H1 (cell line): ENCODE data around the gene PLAC1. TPM values are rescaled to one million over a fixed set of nuclear protein-coding genes. Genes with fewer than 3 reads are reported as not detected.

ENCODE experiments used
- CTCF ChIA-PET: fragments of 300-600 bp; sonication (Branson Sonifier 250); formaldehyde crosslinking; loops from one replicate; lab custom pipeline; 2021; ENCODE audit not compliant: partially characterized antibody; lab: Charles Lee
- POLR2A ChIA-PET: fragments of 300-600 bp; sonication (Branson Sonifier 250); formaldehyde crosslinking; loops from one replicate; lab custom pipeline; 2021; ENCODE audit warnings: inconsistent platforms; ENCODE audit not compliant: partially characterized antibody; lab: Charles Lee
- DNase-seq, 2 experiments: peaks; one replicate each; pipeline versions ENCODE4 v3.0.0 to v3.0.0-alpha.2; 2010 to 2022; ENCODE audit warnings: low spot score in 2 of 2, low read depth in 1 of 2, mixed read lengths in 1 of 2
- FAIRE-seq: peaks from 2 replicates; lab custom pipeline; 2011; peaks lifted over from hg19 to GRCh38; lab: Jason Lieb, UNC
- H2AFZ ChIP-seq: 2 replicates; pipeline ENCODE4 v1.8.1; 2012; ENCODE audit warnings: low read length, inconsistent platforms
- H2AK5ac ChIP-seq: 2 replicates; pipeline ENCODE4 v1.6.1; 2013; ENCODE audit warnings: low read depth, low read length
- H2BK120ac ChIP-seq: replicated peaks from 2 replicates; pipeline ENCODE3; 2013; ENCODE audit warnings: low read depth, low read length, inconsistent platforms
- H2BK12ac ChIP-seq: 2 replicates; pipeline ENCODE4 v1.6.1; 2013; ENCODE audit warnings: low read depth, low read length
- H2BK15ac ChIP-seq: 2 replicates; pipeline ENCODE4 v1.6.1; 2013; ENCODE audit warnings: low read length
- H2BK20ac ChIP-seq: 2 replicates; pipeline ENCODE4 v1.6.1; 2013; ENCODE audit warnings: low read length
- H2BK5ac ChIP-seq: 2 replicates; pipeline ENCODE4 v1.6.1; 2013; ENCODE audit warnings: low read depth, low read length
- H3K14ac ChIP-seq: 2 replicates; pipeline ENCODE4 v1.6.1; 2013; ENCODE audit warnings: inconsistent platforms; ENCODE audit not compliant: insufficient read length
- H3K18ac ChIP-seq: 2 replicates; pipeline ENCODE4 v1.6.1; 2013; ENCODE audit warnings: low read length; ENCODE audit errors: extremely low read depth
- H3K23ac ChIP-seq: 2 replicates; pipeline ENCODE4 v1.6.1; 2013; ENCODE audit warnings: inconsistent platforms; ENCODE audit not compliant: insufficient read length
- H3K23me2 ChIP-seq: 2 replicates; pipeline ENCODE4 v1.6.1; 2013; ENCODE audit warnings: low read depth, low read length
- H3K27ac ChIP-seq: 2 replicates; pipeline ENCODE4 v1.6.1; 2011; ENCODE audit warnings: low read depth, low read length, inconsistent platforms
- H3K27me3 ChIP-seq, 4 experiments: replicated peaks in 1 of 4; 1 replicate in 1 of 4; 2 replicates in 3 of 4; pipeline versions ENCODE4 v1.6.1 to v1.8.1; 2011 to 2013; ENCODE audit warnings: low read length in 3 of 4, mild to moderate bottlenecking in 3 of 4, inconsistent platforms in 2 of 4, mixed read lengths in 2 of 4, moderate library complexity in 1 of 4; ENCODE audit not compliant: control insufficient read depth in 3 of 4, insufficient read depth in 3 of 4; ENCODE audit errors: extremely low read depth in 1 of 4
- H3K36me3 ChIP-seq, 4 experiments: 2 replicates each; pipeline versions ENCODE4 v1.6.1 to v1.8.1; 2011 to 2013; ENCODE audit warnings: mild to moderate bottlenecking in 4 of 4, low read length in 3 of 4, moderate library complexity in 2 of 4, control low read depth in 1 of 4, inconsistent platforms in 1 of 4; ENCODE audit not compliant: insufficient read depth in 4 of 4, control insufficient read depth in 2 of 4
- H3K4ac ChIP-seq: replicated peaks from 2 replicates; pipeline ENCODE3; 2013; ENCODE audit warnings: low read length, low read depth, mixed read lengths, inconsistent platforms; ENCODE audit not compliant: insufficient read length
- H3K4me1 ChIP-seq, 4 experiments: replicated peaks in 1 of 4; 1 replicate in 1 of 4; 2 replicates in 3 of 4; pipeline versions ENCODE4 v1.6.1 to v1.8.1; 2011 to 2013; ENCODE audit warnings: low read length in 3 of 4, inconsistent platforms in 2 of 4, mixed read lengths in 1 of 4; ENCODE audit not compliant: insufficient read depth in 4 of 4, control insufficient read depth in 3 of 4
- H3K4me2 ChIP-seq, 2 experiments: 2 replicates each; pipeline versions ENCODE4 v1.6.1 to v1.8.1; 2011 to 2013; ENCODE audit warnings: low read depth in 2 of 2, low read length in 2 of 2, control low read depth in 1 of 2, inconsistent platforms in 1 of 2, mild to moderate bottlenecking in 1 of 2; ENCODE audit not compliant: insufficient read depth in 1 of 2
- H3K4me3 ChIP-seq, 4 experiments: fragments of 200-600, 300-600 bp in 1 of 4; sonication (generic), shearing (Covaris generic), sonication (Bioruptor Twin) in 1 of 4; 2 replicates each; pipeline versions ENCODE4 v1.5.1 to v1.8.1; 2011 to 2016; ENCODE audit warnings: low read length in 4 of 4, low read depth in 3 of 4, control low read depth in 2 of 4, inconsistent platforms in 2 of 4, mild to moderate bottlenecking in 2 of 4, mixed read lengths in 1 of 4, moderate library complexity in 1 of 4; ENCODE audit not compliant: insufficient read depth in 2 of 4; ENCODE audit errors: extremely low read depth in 1 of 4
- H3K56ac ChIP-seq: replicated peaks from 2 replicates; pipeline ENCODE3; 2013; ENCODE audit warnings: low read depth, mild to moderate bottlenecking, mixed read lengths, low read length, inconsistent platforms; ENCODE audit not compliant: insufficient read length
- H3K79me1 ChIP-seq: 2 replicates; pipeline ENCODE4 v1.6.1; 2013; ENCODE audit warnings: low read depth, low read length, control low read depth
- H3K79me2 ChIP-seq, 2 experiments: 2 replicates each; pipeline versions ENCODE4 v1.6.1 to v1.8.1; 2012 to 2013; ENCODE audit warnings: low read length in 2 of 2, mild to moderate bottlenecking in 2 of 2, inconsistent platforms in 1 of 2; ENCODE audit not compliant: insufficient read depth in 2 of 2, control insufficient read depth in 1 of 2
- H3K9ac ChIP-seq, 4 experiments: replicated peaks in 1 of 4; 1 replicate in 1 of 4; 2 replicates in 3 of 4; pipeline versions ENCODE4 v1.6.1 to v1.8.1; 2011 to 2013; ENCODE audit warnings: low read depth in 3 of 4, low read length in 3 of 4, control low read depth in 2 of 4, mild to moderate bottlenecking in 2 of 4, moderate library complexity in 2 of 4, inconsistent platforms in 1 of 4; ENCODE audit errors: extremely low read depth in 1 of 4
- H3K9me3 ChIP-seq, 2 experiments: 2 replicates each; pipeline versions ENCODE4 v1.6.1 to v1.8.1; 2012 to 2013; ENCODE audit warnings: mild to moderate bottlenecking in 2 of 2, moderate library complexity in 2 of 2, control low read depth in 1 of 2, inconsistent platforms in 1 of 2, low read depth in 1 of 2, low read length in 1 of 2, mixed read lengths in 1 of 2; ENCODE audit not compliant: insufficient read depth in 2 of 2
- H4K20me1 ChIP-seq, 2 experiments: replicated peaks in 1 of 2; 2 replicates each; pipeline versions ENCODE3 to v1.8.1; 2011 to 2013; ENCODE audit warnings: inconsistent platforms in 2 of 2, low read length in 2 of 2, mild to moderate bottlenecking in 1 of 2; ENCODE audit not compliant: insufficient read depth in 2 of 2, control insufficient read depth in 1 of 2
- H4K5ac ChIP-seq: 2 replicates; pipeline ENCODE4 v1.6.1; 2013; ENCODE audit warnings: low read length, low read depth, mixed read lengths, inconsistent platforms; ENCODE audit not compliant: insufficient read length
- H4K8ac ChIP-seq: 2 replicates; pipeline ENCODE4 v1.8.0; 2013; ENCODE audit warnings: mild to moderate bottlenecking, moderate library complexity, low read length, inconsistent platforms; ENCODE audit not compliant: insufficient read depth; ENCODE audit errors: extremely low read depth
- H4K91ac ChIP-seq: replicated peaks from 2 replicates; pipeline ENCODE3; 2013; ENCODE audit warnings: low read length, mixed read lengths, inconsistent platforms; ENCODE audit not compliant: insufficient read length
- ATF3 ChIP-seq: IDR thresholded peaks from 2 replicates; pipeline ENCODE4 v1.6.1; 2011; ENCODE audit warnings: low read depth, mild to moderate bottlenecking, low read length; ENCODE audit not compliant: insufficient read depth
- BCL11A ChIP-seq, 2 experiments: IDR thresholded peaks; one replicate each; pipeline ENCODE4 v1.6.1; 2011; ENCODE audit warnings: low read depth in 2 of 2, low read length in 2 of 2, mild to moderate bottlenecking in 2 of 2
- CBX8 ChIP-seq: fragments of 300-800, 300-1000 bp; sonication (generic); IDR thresholded peaks from 2 replicates; pipeline ENCODE4 v1.7.1; 2016; ENCODE audit warnings: low read depth, low read length, borderline replicate concordance
- CREB1 ChIP-seq: IDR thresholded peaks from 2 replicates; pipeline ENCODE4 v1.6.1; 2012; ENCODE audit warnings: inconsistent platforms
- JUND ChIP-seq: IDR thresholded peaks from 2 replicates; pipeline ENCODE4 v1.6.1; 2011; ENCODE audit warnings: mild to moderate bottlenecking, improper control_type of control experiment, low read length
- MAFK ChIP-seq: IDR thresholded peaks from 2 replicates; pipeline ENCODE4 v1.6.1; 2012; ENCODE audit warnings: low read depth, mild to moderate bottlenecking, improper control_type of control experiment, low read length
- POLR2A ChIP-seq, 2 experiments: IDR thresholded peaks; 1 replicate in 1 of 2; 2 replicates in 1 of 2; pipeline ENCODE4 v1.6.1; 2011; ENCODE audit warnings: low read depth in 2 of 2, low read length in 2 of 2, mild to moderate bottlenecking in 2 of 2; ENCODE audit errors: control extremely low read depth in 1 of 2
- SAP30 ChIP-seq: fragments of 300-600 bp; sonication (generic); IDR thresholded peaks from 2 replicates; pipeline ENCODE4 v1.7.1; 2012; ENCODE audit warnings: low read length, moderate library complexity, mild to moderate bottlenecking, inconsistent platforms; ENCODE audit not compliant: insufficient read depth, insufficient replicate concordance
- SIX5 ChIP-seq: IDR thresholded peaks from 2 replicates; pipeline ENCODE4 v1.6.1; 2011; ENCODE audit warnings: mild to moderate bottlenecking, low read depth, low read length
- SUZ12 ChIP-seq: fragments of 200-600 bp; sonication (generic); IDR thresholded peaks from 2 replicates; pipeline ENCODE4 v1.6.1; 2012; ENCODE audit warnings: mild to moderate bottlenecking, inconsistent platforms, low read length, moderate library complexity, mixed read lengths
- USF2 ChIP-seq: IDR thresholded peaks from 2 replicates; pipeline ENCODE4 v1.6.1; 2011; ENCODE audit warnings: low read length, improper control_type of control experiment
- WGBS, 2 experiments: shearing (Covaris generic) in 1 of 2; methylation state at CpG; one replicate each; pipeline versions ENCODE4 v1.1.6 to v1.1.7; 2013 to 2015; ENCODE audit warnings: low lambda C conversion rate in 2 of 2, mixed read lengths in 2 of 2, inconsistent platforms in 1 of 2, low coverage in 1 of 2, missing lambda C conversion rate in 1 of 2; ENCODE audit not compliant: insufficient replicate concordance in 2 of 2, insufficient coverage in 1 of 2, insufficient read length in 1 of 2; ENCODE audit errors: extremely low coverage in 1 of 2, missing lambda C conversion rate in 1 of 2; 5-methylcytosine and 5-hydroxymethylcytosine counted together
- polyA plus RNA-seq, 7 experiments: library from polyadenylated mRNA; depleted of rRNA in 3 of 7; stranded (reverse) in 5 of 7; unstranded in 2 of 7; fragments of >200 nt in 5 of 7; fragments of 200-250 nt in 2 of 7; gene quantifications; 1 replicate in 5 of 7; 2 replicates in 1 of 7; 4 replicates in 1 of 7; pipeline versions ENCODE4 v1.2.1 to v1.2.3, GENCODE V29; 2011 to 2013; ENCODE audit warnings: missing spikeins in 2 of 7, mixed read lengths in 2 of 7
- total RNA-seq: library from RNA; stranded (reverse); fragmentation: NEBNext Ultra II Directional; extraction: Animal tissue kit (Norgen Biotek cat#: 25700); gene quantifications from 2 replicates; pipeline ENCODE4 v1.2.1, GENCODE V29; 2021

PLAC1 gene
- total and polyA plus RNA-seq, 2 of the 8 experiments (the other 6 are each of a cell fraction or from before 2014, with no cell fraction given): 1.8 TPM; not detected in 1

GRCh38 chrX:134623293-134624045 lies 34.8 kb downstream of the PLAC1 start:
- Histone ChIP-seq H4K8ac (no peak overlapping the region), H3K27me3 (no peaks in the 10 kb centered on the region), H2BK5ac (no peak overlapping the region), H3K4me2 (no peak overlapping the region), H4K5ac (no peak overlapping the region), H2BK20ac (no peak overlapping the region), H4K20me1 (no peaks in the 10 kb centered on the region), H3K4me3 (no peak overlapping the region), H2BK120ac (no peak overlapping the region), H3K79me2 (no peaks in the 10 kb centered on the region), H3K23ac (no peak overlapping the region), H3K23me2 (no peaks in the 10 kb centered on the region), H3K4me1 (peaks cover 0 to 7% (median 0%) of the 10 kb centered on the region in 4 experiments; a peak in 2 of 7 replicates), H3K14ac (no peak overlapping the region), H3K9me3 (no peaks in the 10 kb centered on the region), H2AK5ac (no peak overlapping the region), H2AFZ (no peak overlapping the region), H3K4ac (no peak overlapping the region), H4K91ac (no peak overlapping the region), H2BK15ac (no peak overlapping the region), H3K9ac (no peak overlapping the region), H2BK12ac (0 out of 2 replicates have a peak overlapping the region, but pooled peaks have one; percentile 60), H3K18ac (0 out of 2 replicates have a peak overlapping the region, but pooled peaks have one; percentile 27), H3K79me1 (no peaks in the 10 kb centered on the region), H3K56ac (no peak overlapping the region), H3K36me3 (no peaks in the 10 kb centered on the region), H3K27ac (no peak overlapping the region)
- DNase-seq (no peak), FAIRE-seq (no peak)
- ChIA-PET CTCF (interaction anchor here (1.4 kb wide), 1 partner anchor 101 kb away, joined by 4 read pairs; no protein-coding TSS in a partner anchor), POLR2A (no interaction called here)
- WGBS, 2 experiments: 85% methylated on average over 9 of the region's 10 CpGs; no CpG with 5 or more reads in 1 of the 2 experiments
- TF ChIP-seq SIX5 (no peak), MAFK (no peak), BCL11A (IDR thresholded peaks at IDR 0.05; ENCODE audit: low read depth in 2 of 2, low read length in 2 of 2) (no peak), ATF3 (no peak), SUZ12 (no peak), CBX8 (no peak), POLR2A (IDR thresholded peaks at IDR 0.05; ENCODE audit: control extremely low read depth in 1 of 2, low read depth in 2 of 2, low read length in 2 of 2) (no peak), USF2 (no peak), JUND (no peak), CREB1 (no peak), SAP30 (no peak)
